ENCODE results near the gene HPS1. TPM values are rescaled to one million over a fixed set of nuclear protein-coding genes. Genes with fewer than 3 reads are reported as not detected.

HPS1 gene
- total RNA-seq, 2 experiments from 2014 or later: 44.7 to 46.6 TPM

- Mint-ChIP-seq H3K27ac (no peak overlapping the region), H3K27me3 (no peaks in the 10 kb centered on the region), H3K9me3 (peaks cover 2% of the 10 kb centered on the region), H3K4me3 (no peak overlapping the region), H3K36me3 (peaks cover 33% of the 10 kb centered on the region), H3K4me1 (no peaks in the 10 kb centered on the region)
- DNase-seq: no peak
Measured at GRCh38 chr10:98429320-98430072, 17.2 kb downstream of the HPS1 start.

GRCh38 chr10:98427011-98427515, 19.7 kb downstream of the HPS1 start:
- Mint-ChIP-seq H3K27me3 (no peaks in the 10 kb centered on the region), H3K36me3 (peaks cover 12% of the 10 kb centered on the region), H3K4me3 (no peak overlapping the region), H3K9me3 (no peaks in the 10 kb centered on the region), H3K27ac (no peak overlapping the region), H3K4me1 (no peaks in the 10 kb centered on the region)
- DNase-seq: no peak

GRCh38 chr10:98425511-98426352, 21.0 kb downstream of the HPS1 start:
- Mint-ChIP-seq H3K4me3 (no peak overlapping the region), H3K4me1 (no peaks in the 10 kb centered on the region)
- peak; percentile 33 for DNase-seq

GRCh38 chr10:98424295-98425254, 22.2 kb downstream of the HPS1 start:
- Mint-ChIP-seq H3K27me3 (no peaks in the 10 kb centered on the region), H3K36me3 (peaks cover 2% of the 10 kb centered on the region), H3K4me1 (no peaks in the 10 kb centered on the region), H3K4me3 (no peak overlapping the region), H3K9me3 (no peaks in the 10 kb centered on the region), H3K27ac (no peak overlapping the region)
- DNase-seq: no peak

More at GRCh38 chr10:98425511-98426352, 21.0 kb downstream of the HPS1 start:
- Mint-ChIP-seq H3K27ac (no peak overlapping the region), H3K27me3 (no peaks in the 10 kb centered on the region), H3K36me3 (peaks cover 6% of the 10 kb centered on the region), H3K9me3 (no peaks in the 10 kb centered on the region)

- H3K27me3 Mint-ChIP-seq: no peaks in the 10 kb centered on the region
- H3K9me3 Mint-ChIP-seq: no peaks in the 10 kb centered on the region
- peaks cover 2% of the 10 kb centered on the region for H3K36me3 Mint-ChIP-seq
- H3K4me3 Mint-ChIP-seq: no peak overlapping the region
- H3K27ac Mint-ChIP-seq: no peak overlapping the region
- DNase-seq: no peak
- H3K4me1 Mint-ChIP-seq: no peaks in the 10 kb centered on the region
Measured at GRCh38 chr10:98423691-98424120, 23.0 kb downstream of the HPS1 start.

- H3K4me1 Mint-ChIP-seq: no peaks in the 10 kb centered on the region
- no peaks in the 10 kb centered on the region for H3K9me3 Mint-ChIP-seq
- DNase-seq: no peak
- no peak overlapping the region for H3K4me3 Mint-ChIP-seq
- H3K36me3 Mint-ChIP-seq: peaks cover 2% of the 10 kb centered on the region
- H3K27me3 Mint-ChIP-seq: no peaks in the 10 kb centered on the region
- no peak overlapping the region for H3K27ac Mint-ChIP-seq
Measured at GRCh38 chr10:98422182-98422581, 24.6 kb downstream of the HPS1 start.

GRCh38 chr10:98420786-98421185, 25.9 kb downstream of the HPS1 start:
- no peak for DNase-seq
- H3K27ac Mint-ChIP-seq: no peak overlapping the region

GRCh38 chr10:98419469-98420261, 27.1 kb downstream of the HPS1 start:
- Mint-ChIP-seq H3K4me3 (no peak overlapping the region), H3K4me1 (peaks cover 7% of the 10 kb centered on the region), H3K36me3 (peaks cover 3% of the 10 kb centered on the region), H3K9me3 (no peaks in the 10 kb centered on the region), H3K27ac (no peak overlapping the region), H3K27me3 (no peaks in the 10 kb centered on the region)
- DNase-seq: no peak

More at GRCh38 chr10:98420786-98421185, 25.9 kb downstream of the HPS1 start:
- peaks cover 2% of the 10 kb centered on the region for H3K36me3 Mint-ChIP-seq
- H3K27me3 Mint-ChIP-seq: no peaks in the 10 kb centered on the region
- no peaks in the 10 kb centered on the region for H3K4me1 Mint-ChIP-seq
- no peaks in the 10 kb centered on the region for H3K9me3 Mint-ChIP-seq
- H3K4me3 Mint-ChIP-seq: no peak overlapping the region

- H3K4me3 Mint-ChIP-seq: no peak overlapping the region
- no peaks in the 10 kb centered on the region for H3K27me3 Mint-ChIP-seq
- H3K27ac Mint-ChIP-seq: no peak overlapping the region
- no peaks in the 10 kb centered on the region for H3K9me3 Mint-ChIP-seq
- H3K36me3 Mint-ChIP-seq: peaks cover 3% of the 10 kb centered on the region
- DNase-seq: no peak
- peaks cover 14% of the 10 kb centered on the region for H3K4me1 Mint-ChIP-seq
Measured at GRCh38 chr10:98418665-98419468, 27.9 kb downstream of the HPS1 start.

GRCh38 chr10:98417973-98418664, 28.6 kb downstream of the HPS1 start:
- Mint-ChIP-seq H3K4me3 (no peak overlapping the region), H3K27ac (no peak overlapping the region), H3K4me1 (peaks cover 16% of the 10 kb centered on the region), H3K9me3 (no peaks in the 10 kb centered on the region), H3K36me3 (peaks cover 3% of the 10 kb centered on the region), H3K27me3 (no peaks in the 10 kb centered on the region)
- DNase-seq: no peak

GRCh38 chr10:98417481-98417959, 29.2 kb downstream of the HPS1 start:
- Mint-ChIP-seq H3K36me3 (peaks cover 3% of the 10 kb centered on the region), H3K27ac (no peak overlapping the region), H3K4me1 (peaks cover 18% of the 10 kb centered on the region), H3K9me3 (no peaks in the 10 kb centered on the region), H3K4me3 (no peak overlapping the region), H3K27me3 (no peaks in the 10 kb centered on the region)
- no peak for DNase-seq

GRCh38 chr10:98416606-98417388, 29.9 kb downstream of the HPS1 start:
- H3K36me3 Mint-ChIP-seq: peaks cover 3% of the 10 kb centered on the region
- no peaks in the 10 kb centered on the region for H3K9me3 Mint-ChIP-seq
- no peaks in the 10 kb centered on the region for H3K27me3 Mint-ChIP-seq
- peaks cover 19% of the 10 kb centered on the region for H3K4me1 Mint-ChIP-seq
- no peak overlapping the region for H3K4me3 Mint-ChIP-seq
- no peak overlapping the region for H3K27ac Mint-ChIP-seq
- no peak for DNase-seq

Data from activated naive CD8-positive, alpha-beta T cell treated with anti-CD3 and anti-CD28 coated beads for 36 hours (primary cell).